HepG2 (cell line): ENCODE results near the gene THSD8. TPM values are rescaled to one million over a fixed set of nuclear protein-coding genes. Genes with fewer than 3 reads are reported as not detected.
A peak's percentile ranks its signal among the peaks of the same experiment; 100 is the strongest.

ENCODE experiments used
- ATAD3A ChIP-seq: sonication (generic); formaldehyde crosslinking; IDR thresholded peaks from 2 replicates; pipeline ENCODE4 v1.4.0; 2020; ENCODE audit warnings: missing genetic modification reagents
- ATF7 ChIP-seq, 2 experiments: fragments of 450-650 bp in 1 of 2; sonication (generic) in 1 of 2; formaldehyde crosslinking in 1 of 2; IDR thresholded peaks; 2 replicates each; pipeline versions ENCODE4 v1.4.0 to v1.6.1; 2016 to 2020; ENCODE audit warnings: antibody characterized with exemption in 1 of 2, mild to moderate bottlenecking in 1 of 2, missing genetic modification reagents in 1 of 2
- CC2D1A ChIP-seq: sonication (generic); formaldehyde crosslinking; IDR thresholded peaks from 2 replicates; pipeline ENCODE4 v1.8.1; 2023; ENCODE audit warnings: mild to moderate bottlenecking, missing genetic modification reagents
- ERF ChIP-seq: IDR thresholded peaks from 2 replicates; pipeline ENCODE4 v1.6.1; 2018; ENCODE audit warnings: missing biosample characterization, missing genetic modification reagents
- FOXO1 ChIP-seq: sonication (generic); formaldehyde crosslinking; IDR thresholded peaks from 2 replicates; pipeline ENCODE4 v1.4.0; 2020; ENCODE audit warnings: missing genetic modification reagents
- GATAD1 ChIP-seq: IDR thresholded peaks from 2 replicates; pipeline ENCODE4 v1.6.1; 2016; ENCODE audit warnings: missing genetic modification reagents, missing compliant biosample characterization
- KLF6 ChIP-seq: IDR thresholded peaks from 2 replicates; pipeline ENCODE4 v1.8.0; 2016; ENCODE audit warnings: missing biosample characterization, missing genetic modification reagents
- SAP130 ChIP-seq: IDR thresholded peaks from 2 replicates; pipeline ENCODE4 v1.6.1; 2016; ENCODE audit warnings: low read depth
- SIX4 ChIP-seq: sonication (generic); formaldehyde crosslinking; IDR thresholded peaks from 2 replicates; pipeline ENCODE4 v1.4.0; 2020; ENCODE audit warnings: missing genetic modification reagents
- ZFP1 ChIP-seq: IDR thresholded peaks from 2 replicates; pipeline ENCODE4 v1.6.1; 2016
- ZNF619 ChIP-seq: sonication (generic); formaldehyde crosslinking; IDR thresholded peaks from 2 replicates; pipeline ENCODE4 v1.4.0; 2020; ENCODE audit warnings: mild to moderate bottlenecking, missing genetic modification reagents
- ZNF713 ChIP-seq: sonication (generic); formaldehyde crosslinking; IDR thresholded peaks from 2 replicates; pipeline ENCODE4 v1.4.0; 2020; ENCODE audit warnings: mild to moderate bottlenecking, missing genetic modification reagents
- polyA plus RNA-seq, 8 experiments: library from polyadenylated mRNA; depleted of rRNA in 3 of 8; stranded (reverse) in 7 of 8; unstranded in 1 of 8; fragments of >200 nt; fragmentation: Illumina TruSeq in 4 of 8; extraction: Trizol in 4 of 8; gene quantifications; 2 replicates each; pipeline versions ENCODE4 v1.2.1 to v1.2.3, GENCODE V29; 2011 to 2016; ENCODE audit warnings: low read depth in 4 of 8, missing spikeins in 1 of 8, mixed read lengths in 1 of 8; ENCODE audit not compliant: insufficient read depth in 1 of 8
- total RNA-seq, 5 experiments: library from RNA; depleted of rRNA; stranded (reverse); fragments of >200 nt; fragmentation: Illumina TruSeq; extraction: Trizol; gene quantifications; 2 replicates each; pipeline ENCODE4 v1.2.3, GENCODE V29; 2016; ENCODE audit warnings: low read depth in 1 of 5
- TF ChIP-seq, protein P1 (sequence below): sonication (generic); formaldehyde crosslinking; IDR thresholded peaks from 2 replicates; pipeline ENCODE4; 2020; ENCODE audit warnings: missing genetic modification reagents, mild to moderate bottlenecking, borderline replicate concordance
- TF ChIP-seq, protein P2 (sequence below): IDR thresholded peaks from 2 replicates; pipeline ENCODE4 v1.6.1; 2016; ENCODE audit warnings: low read depth, missing genetic modification reagents, missing compliant biosample characterization
- TF ChIP-seq, protein P3 (sequence below): sonication (generic); formaldehyde crosslinking; IDR thresholded peaks from 2 replicates; pipeline ENCODE4 v1.5.1; 2020; ENCODE audit warnings: mild to moderate bottlenecking, missing genetic modification reagents, borderline replicate concordance

THSD8 gene
- total and polyA plus RNA-seq, 2 of the 13 experiments (the other 11 are each of a cell fraction or from before 2014, with no cell fraction given), result 4.8 to 14.9 TPM

GRCh38 chr19:12825254-12826131, 23.6 kb downstream of the THSD8 start (continued):
- TF ChIP-seq, protein P1, sequence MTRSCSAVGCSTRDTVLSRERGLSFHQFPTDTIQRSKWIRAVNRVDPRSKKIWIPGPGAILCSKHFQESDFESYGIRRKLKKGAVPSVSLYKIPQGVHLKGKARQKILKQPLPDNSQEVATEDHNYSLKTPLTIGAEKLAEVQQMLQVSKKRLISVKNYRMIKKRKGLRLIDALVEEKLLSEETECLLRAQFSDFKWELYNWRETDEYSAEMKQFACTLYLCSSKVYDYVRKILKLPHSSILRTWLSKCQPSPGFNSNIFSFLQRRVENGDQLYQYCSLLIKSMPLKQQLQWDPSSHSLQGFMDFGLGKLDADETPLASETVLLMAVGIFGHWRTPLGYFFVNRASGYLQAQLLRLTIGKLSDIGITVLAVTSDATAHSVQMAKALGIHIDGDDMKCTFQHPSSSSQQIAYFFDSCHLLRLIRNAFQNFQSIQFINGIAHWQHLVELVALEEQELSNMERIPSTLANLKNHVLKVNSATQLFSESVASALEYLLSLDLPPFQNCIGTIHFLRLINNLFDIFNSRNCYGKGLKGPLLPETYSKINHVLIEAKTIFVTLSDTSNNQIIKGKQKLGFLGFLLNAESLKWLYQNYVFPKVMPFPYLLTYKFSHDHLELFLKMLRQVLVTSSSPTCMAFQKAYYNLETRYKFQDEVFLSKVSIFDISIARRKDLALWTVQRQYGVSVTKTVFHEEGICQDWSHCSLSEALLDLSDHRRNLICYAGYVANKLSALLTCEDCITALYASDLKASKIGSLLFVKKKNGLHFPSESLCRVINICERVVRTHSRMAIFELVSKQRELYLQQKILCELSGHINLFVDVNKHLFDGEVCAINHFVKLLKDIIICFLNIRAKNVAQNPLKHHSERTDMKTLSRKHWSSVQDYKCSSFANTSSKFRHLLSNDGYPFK (CRISPR knock-in tag), result 0 out of 2 replicates have a peak, but pooled peaks have one; percentile 41
- no peak for TF ChIP-seq SIX4 (CRISPR knock-in tag)
- TF ChIP-seq, protein P2, sequence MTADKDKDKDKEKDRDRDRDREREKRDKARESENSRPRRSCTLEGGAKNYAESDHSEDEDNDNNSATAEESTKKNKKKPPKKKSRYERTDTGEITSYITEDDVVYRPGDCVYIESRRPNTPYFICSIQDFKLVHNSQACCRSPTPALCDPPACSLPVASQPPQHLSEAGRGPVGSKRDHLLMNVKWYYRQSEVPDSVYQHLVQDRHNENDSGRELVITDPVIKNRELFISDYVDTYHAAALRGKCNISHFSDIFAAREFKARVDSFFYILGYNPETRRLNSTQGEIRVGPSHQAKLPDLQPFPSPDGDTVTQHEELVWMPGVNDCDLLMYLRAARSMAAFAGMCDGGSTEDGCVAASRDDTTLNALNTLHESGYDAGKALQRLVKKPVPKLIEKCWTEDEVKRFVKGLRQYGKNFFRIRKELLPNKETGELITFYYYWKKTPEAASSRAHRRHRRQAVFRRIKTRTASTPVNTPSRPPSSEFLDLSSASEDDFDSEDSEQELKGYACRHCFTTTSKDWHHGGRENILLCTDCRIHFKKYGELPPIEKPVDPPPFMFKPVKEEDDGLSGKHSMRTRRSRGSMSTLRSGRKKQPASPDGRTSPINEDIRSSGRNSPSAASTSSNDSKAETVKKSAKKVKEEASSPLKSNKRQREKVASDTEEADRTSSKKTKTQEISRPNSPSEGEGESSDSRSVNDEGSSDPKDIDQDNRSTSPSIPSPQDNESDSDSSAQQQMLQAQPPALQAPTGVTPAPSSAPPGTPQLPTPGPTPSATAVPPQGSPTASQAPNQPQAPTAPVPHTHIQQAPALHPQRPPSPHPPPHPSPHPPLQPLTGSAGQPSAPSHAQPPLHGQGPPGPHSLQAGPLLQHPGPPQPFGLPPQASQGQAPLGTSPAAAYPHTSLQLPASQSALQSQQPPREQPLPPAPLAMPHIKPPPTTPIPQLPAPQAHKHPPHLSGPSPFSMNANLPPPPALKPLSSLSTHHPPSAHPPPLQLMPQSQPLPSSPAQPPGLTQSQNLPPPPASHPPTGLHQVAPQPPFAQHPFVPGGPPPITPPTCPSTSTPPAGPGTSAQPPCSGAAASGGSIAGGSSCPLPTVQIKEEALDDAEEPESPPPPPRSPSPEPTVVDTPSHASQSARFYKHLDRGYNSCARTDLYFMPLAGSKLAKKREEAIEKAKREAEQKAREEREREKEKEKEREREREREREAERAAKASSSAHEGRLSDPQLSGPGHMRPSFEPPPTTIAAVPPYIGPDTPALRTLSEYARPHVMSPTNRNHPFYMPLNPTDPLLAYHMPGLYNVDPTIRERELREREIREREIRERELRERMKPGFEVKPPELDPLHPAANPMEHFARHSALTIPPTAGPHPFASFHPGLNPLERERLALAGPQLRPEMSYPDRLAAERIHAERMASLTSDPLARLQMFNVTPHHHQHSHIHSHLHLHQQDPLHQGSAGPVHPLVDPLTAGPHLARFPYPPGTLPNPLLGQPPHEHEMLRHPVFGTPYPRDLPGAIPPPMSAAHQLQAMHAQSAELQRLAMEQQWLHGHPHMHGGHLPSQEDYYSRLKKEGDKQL (CRISPR knock-in tag), result 0 out of 2 replicates have a peak, but pooled peaks have one; percentile 31
- no peak for TF ChIP-seq ZFP1
- peak; percentile 49 for TF ChIP-seq SAP130 (CRISPR knock-in tag)
- TF ChIP-seq ERF (CRISPR knock-in tag), result peak; percentile 79; the same call in 1 of the 2 replicates
- TF ChIP-seq, protein P3, sequence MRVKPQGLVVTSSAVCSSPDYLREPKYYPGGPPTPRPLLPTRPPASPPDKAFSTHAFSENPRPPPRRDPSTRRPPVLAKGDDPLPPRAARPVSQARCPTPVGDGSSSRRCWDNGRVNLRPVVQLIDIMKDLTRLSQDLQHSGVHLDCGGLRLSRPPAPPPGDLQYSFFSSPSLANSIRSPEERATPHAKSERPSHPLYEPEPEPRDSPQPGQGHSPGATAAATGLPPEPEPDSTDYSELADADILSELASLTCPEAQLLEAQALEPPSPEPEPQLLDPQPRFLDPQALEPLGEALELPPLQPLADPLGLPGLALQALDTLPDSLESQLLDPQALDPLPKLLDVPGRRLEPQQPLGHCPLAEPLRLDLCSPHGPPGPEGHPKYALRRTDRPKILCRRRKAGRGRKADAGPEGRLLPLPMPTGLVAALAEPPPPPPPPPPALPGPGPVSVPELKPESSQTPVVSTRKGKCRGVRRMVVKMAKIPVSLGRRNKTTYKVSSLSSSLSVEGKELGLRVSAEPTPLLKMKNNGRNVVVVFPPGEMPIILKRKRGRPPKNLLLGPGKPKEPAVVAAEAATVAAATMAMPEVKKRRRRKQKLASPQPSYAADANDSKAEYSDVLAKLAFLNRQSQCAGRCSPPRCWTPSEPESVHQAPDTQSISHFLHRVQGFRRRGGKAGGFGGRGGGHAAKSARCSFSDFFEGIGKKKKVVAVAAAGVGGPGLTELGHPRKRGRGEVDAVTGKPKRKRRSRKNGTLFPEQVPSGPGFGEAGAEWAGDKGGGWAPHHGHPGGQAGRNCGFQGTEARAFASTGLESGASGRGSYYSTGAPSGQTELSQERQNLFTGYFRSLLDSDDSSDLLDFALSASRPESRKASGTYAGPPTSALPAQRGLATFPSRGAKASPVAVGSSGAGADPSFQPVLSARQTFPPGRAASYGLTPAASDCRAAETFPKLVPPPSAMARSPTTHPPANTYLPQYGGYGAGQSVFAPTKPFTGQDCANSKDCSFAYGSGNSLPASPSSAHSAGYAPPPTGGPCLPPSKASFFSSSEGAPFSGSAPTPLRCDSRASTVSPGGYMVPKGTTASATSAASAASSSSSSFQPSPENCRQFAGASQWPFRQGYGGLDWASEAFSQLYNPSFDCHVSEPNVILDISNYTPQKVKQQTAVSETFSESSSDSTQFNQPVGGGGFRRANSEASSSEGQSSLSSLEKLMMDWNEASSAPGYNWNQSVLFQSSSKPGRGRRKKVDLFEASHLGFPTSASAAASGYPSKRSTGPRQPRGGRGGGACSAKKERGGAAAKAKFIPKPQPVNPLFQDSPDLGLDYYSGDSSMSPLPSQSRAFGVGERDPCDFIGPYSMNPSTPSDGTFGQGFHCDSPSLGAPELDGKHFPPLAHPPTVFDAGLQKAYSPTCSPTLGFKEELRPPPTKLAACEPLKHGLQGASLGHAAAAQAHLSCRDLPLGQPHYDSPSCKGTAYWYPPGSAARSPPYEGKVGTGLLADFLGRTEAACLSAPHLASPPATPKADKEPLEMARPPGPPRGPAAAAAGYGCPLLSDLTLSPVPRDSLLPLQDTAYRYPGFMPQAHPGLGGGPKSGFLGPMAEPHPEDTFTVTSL (CRISPR knock-in tag), result no peak
- TF ChIP-seq ATAD3A, result no peak
- 0 out of 2 replicates have a peak, but pooled peaks have one; percentile 26 for TF ChIP-seq FOXO1
- TF ChIP-seq GATAD1 (CRISPR knock-in tag), result peak; percentile 23; the same call in 1 of the 2 replicates
- TF ChIP-seq KLF6, result 0 out of 2 replicates have a peak, but pooled peaks have one; percentile 37
- TF ChIP-seq ZNF713 (CRISPR knock-in tag), result no peak
- no peak for TF ChIP-seq CC2D1A
- no peak for TF ChIP-seq ATF7 (IDR thresholded peaks at IDR 0.05)
- TF ChIP-seq ATF7 (CRISPR knock-in tag; IDR thresholded peaks at IDR 0.05), result no peak
- no peak for TF ChIP-seq ZNF619
